NK-92 treated with Interleukin-12 subunit alpha and Interleukin-12 subunit beta, amount 100 ng/mL, for 24 hours (cell line): ENCODE measurements around the gene FTMT.
"Not testable (repeated sequence)": the region's sequence is repeated elsewhere in the genome, so short reads cannot be mapped to it uniquely, and the experiment has no call there.

Experiments
- DNase-seq: peaks from one replicate; lab custom pipeline; 2025; lab: John Stamatoyannopoulos, UW

Gene FTMT

DNA sequence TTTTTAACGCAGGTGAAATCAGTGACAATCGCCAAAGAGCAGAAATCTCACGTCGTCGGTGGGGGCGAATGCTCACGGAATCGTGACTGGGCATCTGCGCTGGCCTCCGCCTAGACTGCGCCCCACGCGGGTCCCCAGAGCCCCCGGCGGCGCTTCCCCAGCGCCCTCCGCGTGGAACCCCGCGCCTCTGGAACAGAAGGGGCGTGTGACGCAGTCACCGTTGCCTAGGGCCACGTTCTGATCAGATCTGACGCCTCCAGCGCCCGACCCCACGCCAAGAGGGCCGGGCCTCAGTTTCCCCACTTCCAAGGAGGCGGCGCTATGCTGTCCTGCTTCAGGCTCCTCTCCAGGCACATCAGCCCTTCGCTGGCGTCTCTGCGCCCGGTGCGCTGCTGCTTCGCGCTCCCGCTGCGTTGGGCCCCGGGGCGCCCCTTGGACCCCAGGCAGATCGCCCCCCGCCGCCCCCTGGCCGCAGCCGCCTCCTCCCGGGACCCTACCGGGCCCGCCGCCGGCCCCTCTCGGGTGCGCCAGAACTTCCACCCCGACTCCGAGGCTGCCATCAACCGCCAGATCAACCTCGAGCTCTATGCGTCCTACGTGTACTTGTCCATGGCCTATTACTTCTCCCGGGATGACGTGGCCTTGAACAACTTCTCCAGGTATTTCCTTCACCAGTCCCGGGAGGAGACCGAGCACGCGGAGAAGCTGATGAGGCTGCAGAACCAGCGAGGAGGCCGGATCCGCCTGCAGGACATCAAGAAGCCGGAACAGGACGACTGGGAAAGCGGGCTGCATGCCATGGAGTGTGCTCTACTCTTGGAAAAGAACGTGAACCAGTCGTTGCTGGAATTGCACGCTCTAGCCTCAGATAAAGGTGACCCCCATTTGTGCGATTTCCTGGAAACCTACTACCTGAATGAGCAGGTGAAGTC lies at the start of gene FTMT:
Gene FTMT (plus strand): TSS at position 240 of the 932 bp plus-strand sequence. CDS start 82 bp downstream, at position 322.
- no peak for DNase-seq

DNA sequence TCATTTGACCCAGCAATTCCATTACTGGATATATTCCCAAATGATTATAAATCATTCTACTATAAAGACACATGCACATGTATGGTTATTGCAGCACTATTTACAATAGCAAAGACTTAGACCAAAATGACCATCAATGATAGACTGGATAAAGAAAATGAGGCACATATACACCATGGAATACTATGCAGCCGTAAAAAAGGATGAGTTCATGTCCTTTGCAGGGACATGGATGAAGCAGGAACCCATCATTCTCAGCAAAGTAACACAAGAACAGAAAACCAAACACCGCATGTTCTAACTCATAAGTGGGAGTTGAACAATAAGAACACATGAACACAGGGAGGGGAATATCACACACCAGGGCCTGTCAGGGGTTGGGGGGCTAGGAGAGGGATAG lies 46.4 kb upstream of the FTMT start:
- DNase-seq, result not testable (repeated sequence)

DNA sequence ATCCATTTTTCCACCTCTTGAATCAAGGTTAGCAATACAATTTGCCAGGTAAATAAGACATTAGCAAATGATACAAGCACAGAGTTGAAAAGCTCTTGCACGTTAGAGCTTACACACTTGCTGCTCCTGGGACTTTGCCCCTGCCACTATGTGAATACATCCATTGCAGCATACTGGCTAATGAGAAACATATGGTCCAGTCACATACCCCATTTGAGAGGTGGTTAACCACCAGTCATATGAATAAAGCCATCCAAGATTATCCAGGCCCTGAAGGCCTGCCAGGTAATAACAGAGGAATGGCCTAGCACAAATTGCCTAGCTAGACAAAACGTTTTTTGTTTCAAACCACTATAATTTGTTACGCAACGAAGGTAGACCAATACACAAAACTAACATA lies 45.8 kb upstream of the FTMT start:
- DNase-seq, result no peak

DNA sequence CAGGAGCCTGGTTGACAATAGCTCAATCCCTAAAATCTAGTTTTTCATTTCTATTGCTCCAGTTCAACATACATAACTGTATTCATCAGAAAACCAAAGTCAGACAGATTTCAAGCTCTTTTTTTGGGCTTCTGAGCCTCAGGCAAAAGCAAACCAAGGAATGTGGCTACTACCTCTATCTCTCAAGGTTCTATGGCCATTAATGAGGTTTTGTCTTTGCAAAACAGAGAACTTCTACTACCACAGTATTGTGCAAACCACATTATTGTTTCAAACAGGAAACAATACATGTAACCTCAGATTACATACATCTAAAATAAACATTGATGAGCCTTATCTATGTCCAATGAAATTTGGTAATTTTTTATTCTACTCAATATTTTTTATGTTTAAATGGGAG lies 35.5 kb upstream of the FTMT start:
- DNase-seq, result no peak

DNA sequence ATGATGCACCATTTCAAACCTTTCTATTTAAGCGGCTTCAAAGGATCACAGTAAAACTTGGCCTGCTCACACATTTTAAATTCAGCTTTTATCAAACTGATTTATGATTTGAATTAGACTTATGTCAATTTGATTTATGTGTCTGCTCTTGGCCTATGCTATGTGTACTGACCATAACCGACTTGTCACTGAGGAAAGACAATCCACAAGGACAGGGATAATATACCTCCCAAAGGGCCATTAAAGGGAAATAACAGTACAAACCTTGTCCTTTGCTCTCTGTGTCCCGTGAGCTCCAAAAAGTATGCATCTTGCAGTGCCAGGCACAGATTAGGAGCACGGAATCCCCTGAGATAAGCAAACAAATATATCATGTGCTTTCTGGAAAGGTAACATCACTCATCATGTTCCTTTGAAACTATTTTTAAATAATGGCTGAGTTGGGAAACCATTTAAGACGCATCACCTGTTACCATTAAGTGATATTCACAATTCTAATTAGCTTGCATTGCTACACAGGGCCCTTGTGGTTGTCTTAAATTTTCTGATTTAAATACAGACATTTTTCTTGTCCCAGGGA lies 31.9 kb upstream of the FTMT start:
- DNase-seq, result no peak

DNA sequence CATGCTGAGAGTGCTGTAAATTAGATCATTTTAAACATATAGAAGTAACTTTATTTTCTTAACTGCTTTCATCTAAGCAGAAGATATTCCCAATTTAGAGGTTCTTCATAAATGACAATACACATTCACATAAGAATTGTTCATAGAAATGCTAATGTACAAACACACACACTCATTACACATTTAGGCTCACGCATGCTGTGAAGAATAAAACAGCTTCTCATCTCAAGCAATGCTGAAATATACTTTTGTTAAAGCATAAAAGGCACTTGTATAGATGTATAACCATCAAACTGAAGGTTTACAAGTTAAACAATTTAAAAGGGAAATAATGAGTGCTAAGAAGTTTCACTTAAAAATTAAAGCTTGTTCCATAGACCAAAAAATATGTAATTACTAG lies 18.1 kb upstream of the FTMT start:
- no peak for DNase-seq

DNA sequence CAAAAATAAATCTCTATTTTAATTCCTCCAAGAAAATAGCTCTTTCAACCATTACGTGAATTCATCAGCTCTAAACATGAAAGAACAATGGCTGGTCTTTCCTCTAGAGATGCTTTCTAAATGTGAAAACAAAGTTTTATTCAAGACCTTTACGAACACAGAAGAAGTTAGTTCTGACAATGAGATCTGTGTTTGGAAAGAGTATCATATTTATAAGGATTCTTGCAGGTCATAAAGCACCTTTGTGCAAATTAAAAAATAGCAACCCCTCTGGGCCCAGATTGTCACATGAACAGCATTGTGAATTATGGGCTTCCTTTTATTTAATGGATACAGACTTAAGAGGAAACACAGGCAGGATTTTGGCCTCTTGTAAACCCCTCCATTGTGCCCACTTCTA lies 17.7 kb upstream of the FTMT start:
- DNase-seq, result no peak

DNA sequence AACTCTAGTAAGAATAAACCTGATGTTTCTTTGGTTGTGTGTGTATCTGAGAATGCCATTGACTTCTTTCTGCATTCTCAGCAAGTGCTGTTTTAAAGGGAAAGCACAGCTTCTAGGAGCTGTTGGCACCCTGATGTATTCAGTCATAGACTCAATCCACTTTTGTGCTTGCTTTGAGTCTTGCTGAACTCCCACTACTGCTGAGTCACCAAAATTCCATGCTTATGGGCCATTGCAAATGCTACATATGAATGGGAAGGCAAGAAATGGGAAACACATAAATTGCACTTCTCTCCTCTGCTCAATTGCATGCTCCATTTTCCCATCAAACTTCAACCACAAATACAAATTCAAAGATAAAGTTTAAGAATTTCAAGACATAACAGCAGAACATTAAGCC lies 9.8 kb upstream of the FTMT start:
- no peak for DNase-seq

DNA sequence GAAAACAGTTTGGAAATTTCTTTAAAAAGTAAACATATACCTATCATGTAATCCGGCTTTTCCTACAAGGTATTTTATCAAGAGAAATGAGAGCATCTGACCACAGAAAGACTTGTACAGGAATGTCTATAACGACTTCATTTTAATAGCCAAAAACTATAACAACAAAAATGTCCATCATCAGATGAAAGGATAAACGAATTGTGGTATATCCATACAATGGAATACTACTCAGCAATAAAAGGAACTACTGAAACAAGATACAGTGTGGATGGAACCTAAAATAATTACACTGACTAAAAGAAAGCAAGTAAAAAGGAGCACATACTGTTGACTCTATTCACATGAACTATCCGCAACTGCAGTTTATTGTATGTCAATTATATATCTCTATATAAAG lies 1.4 kb upstream of the FTMT start:
- DNase-seq, result no peak

DNA sequence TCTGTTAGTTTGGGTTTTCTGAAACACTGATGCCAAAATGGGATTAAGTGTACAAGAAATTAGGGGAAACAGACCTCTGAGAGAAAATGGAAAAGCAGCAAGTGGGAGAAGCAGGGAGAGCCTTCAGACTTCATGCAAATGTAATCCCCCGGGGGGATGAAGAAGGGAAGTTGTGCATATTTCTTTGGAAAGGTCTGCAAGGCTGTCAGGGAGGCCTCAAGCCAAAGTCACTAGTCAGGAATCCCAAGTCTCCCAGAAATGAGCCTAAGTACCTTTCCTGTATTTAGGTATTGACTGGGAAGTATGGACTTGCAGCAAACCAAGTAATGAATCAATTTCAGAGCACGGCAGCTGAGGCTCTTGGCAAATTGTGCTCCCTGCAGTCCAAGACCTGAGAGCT lies 2.2 kb downstream of the FTMT start:
- DNase-seq, result no peak

DNA sequence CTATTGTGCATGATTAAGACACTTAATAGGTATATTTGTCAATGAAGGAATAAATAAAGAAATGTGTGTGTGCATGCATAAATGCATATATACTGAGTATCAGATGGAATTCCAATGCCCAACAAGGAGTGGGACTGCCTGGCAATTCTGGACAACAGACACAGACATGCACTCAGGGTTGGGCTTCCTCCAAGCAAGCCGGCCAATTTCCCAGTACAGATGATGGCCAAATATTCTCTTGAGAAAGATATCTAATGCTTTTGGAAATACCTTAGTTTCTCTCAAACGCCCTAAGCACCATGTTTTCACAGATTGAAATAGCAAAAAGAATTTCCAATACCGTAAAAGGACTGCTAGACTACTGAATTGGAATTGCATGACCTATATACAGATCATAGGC lies 11.1 kb downstream of the FTMT start:
- no peak for DNase-seq

DNA sequence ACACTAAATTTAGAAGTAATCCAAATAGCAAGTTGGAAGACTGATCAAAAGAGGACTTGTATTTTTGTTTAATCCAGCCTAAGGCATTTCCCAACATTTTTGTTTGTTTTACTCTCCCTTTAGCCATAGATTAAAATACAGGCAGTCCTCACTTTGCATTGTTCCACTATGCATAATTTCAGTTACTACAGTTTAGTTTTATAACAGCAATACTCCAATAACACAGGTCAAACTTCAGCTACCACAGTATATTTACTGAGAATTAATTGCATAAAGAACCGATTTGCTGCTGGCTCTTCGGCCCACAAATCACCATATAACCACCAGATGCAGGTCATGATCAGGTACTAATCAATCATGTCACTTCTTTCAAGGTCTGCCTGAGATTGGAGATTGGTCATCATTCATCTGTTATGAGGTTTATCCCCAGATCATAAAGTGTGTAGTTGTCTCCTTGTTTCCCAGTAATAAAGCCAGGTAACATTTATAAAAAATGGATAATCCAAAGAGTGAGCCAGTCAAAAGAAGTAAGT lies 12.1 kb downstream of the FTMT start:
- DNase-seq, result no peak

DNA sequence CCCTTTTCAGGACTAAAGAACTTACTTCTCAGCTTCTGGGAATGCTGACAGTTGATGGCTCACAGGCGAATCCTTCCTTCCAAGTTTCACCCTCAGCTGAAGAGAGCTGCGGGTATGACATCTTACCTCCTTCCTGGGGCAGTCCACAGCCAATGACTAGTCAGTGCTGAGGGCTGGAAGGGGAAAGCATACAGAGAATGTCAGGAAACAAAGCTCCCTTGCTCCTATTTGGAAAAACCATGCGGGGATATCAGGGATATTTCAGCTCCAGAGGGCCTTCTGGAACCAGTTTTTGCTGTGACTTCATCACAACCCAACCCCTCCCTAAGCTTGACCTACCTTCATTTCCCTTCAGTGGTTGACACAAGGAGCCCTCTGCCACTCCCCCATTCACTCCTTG lies 15.7 kb downstream of the FTMT start:
- no peak for DNase-seq

DNA sequence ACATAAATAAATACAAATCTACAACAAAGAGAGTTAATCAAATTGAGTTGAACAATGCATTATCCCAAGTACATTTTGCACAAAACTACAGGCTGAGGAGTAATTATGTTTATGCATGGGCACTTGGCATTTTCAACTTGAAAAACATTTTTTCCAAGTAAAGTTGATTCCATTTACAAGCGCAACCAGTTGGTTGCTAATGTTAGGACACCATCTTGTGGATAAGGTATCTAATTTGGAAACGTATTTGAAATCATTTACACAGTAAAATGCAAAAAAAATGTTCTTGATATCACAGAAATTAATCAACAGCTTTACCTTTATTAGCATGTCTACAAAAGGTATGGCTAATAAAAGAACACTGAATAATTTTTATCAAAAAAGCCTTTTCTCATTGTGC lies 18.8 kb downstream of the FTMT start:
- no peak for DNase-seq

DNA sequence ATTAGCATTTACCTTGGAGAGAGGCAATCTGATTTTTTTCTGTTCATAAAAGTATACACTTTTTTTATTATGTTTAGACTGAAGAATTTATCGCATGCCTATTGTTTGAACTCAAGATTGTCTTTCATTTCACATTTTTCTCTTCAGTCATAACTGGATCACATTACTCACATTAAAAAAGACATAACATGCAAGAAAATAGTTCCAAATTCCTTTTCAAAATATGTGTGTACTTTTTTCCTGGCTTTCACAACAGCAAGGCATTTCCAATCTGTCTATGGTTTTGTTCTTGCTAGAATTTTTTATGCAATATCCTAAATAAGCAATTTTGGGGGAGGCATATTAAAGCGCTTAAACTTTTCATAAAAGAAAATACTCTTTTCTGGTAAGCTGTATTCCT lies 21.2 kb downstream of the FTMT start:
- DNase-seq, result no peak

DNA sequence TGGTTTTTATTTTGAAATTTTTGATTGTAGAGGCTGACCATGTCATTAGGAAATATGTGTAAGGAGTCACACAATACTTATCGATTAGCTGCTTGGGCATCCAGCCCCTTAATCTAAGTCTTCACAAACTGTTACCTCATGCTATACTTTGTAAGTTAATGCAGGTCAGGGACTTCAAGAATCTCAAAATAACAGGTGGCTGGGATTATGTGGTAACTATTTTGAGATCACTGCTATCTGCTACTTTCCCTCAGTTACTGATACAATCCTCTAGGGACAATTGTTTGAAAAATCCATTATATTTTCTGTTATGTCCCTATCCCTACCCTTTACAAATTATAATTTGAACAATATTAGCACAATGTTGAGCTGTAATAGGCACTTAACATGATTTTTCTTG lies 21.7 kb downstream of the FTMT start:
- DNase-seq, result no peak

DNA sequence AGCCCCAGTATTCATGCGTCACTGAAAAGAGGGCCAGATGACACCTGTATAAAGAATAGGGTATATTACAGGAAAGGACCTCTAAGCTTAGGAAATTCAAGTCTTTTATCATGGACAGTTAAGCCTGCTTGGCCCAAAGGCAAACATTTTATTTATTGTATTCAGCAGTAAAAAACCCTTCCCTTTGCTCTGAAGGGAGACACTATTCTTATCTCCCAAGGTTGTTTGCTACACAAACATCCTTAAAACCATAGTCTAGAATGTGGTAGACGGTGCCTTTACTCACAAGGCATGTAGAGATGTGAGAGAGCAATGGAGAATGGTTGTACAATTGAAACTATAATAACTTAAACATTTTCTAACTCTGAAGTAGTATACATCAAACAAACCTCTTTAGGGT lies 33.9 kb downstream of the FTMT start:
- DNase-seq, result no peak

DNA sequence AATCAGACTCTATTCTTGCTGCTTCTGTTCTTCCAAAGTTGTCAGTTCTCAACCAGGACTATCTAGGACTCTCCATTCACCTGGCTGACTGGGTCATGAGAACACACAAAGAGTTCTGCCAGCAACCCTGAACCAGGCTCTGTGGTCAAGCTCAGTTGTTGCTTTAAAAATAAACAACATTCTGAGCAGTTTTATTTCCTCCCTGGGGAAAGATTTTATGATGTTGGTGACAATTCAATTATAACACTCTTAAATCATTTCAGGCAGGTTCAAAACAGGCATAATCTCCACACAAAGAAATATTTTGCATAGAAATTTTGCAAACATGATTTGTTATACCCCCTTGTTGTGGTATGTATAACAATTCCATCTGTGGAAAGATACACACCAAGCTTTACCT lies 36.0 kb downstream of the FTMT start:
- no peak for DNase-seq

DNA sequence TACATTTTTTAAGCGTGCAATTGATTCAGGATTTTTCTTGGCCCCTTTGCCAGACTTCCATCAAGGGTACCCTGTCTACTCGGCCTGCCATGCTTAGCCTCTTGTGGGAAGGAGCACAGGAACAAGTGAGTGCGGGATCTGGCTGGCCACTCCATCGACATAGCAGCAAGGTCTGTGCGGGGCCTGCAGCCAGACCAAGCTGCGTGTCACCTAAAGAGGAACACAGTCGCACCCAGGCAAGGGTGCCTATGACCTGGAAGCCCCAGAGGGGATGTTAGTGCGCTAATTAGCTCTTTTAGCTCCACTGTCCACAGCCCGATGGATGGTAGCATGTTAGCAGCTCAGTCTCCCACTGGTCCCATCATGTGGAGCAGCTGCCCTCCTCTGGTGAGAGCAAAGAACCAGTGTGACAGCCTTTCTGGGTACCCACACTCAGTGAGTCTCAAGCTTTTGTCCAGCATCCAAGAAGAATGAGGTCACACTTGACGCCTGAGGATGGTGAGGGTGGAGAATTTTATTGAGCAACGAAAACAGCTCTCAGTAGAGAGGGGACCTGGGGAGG lies 38.7 kb downstream of the FTMT start:
- no peak for DNase-seq

DNA sequence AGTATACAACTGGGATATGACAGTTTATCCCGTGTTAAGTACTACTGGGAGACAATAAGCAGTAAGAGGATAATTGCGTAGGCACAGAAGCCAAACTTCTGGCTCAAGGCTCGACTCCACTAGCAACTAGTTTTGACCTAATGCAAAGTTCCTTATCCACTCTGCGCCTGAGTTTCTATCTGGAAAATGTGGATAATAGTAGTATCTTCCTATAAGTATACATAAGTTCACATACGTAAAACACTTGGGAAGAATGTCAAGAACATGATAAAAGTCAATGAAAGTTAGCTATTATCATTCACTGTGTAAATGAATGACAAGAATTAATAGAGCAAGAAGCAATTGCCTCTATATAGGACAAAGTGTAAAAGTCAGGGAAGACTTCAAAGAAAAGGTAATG lies 45.7 kb downstream of the FTMT start:
- DNase-seq, result no peak

DNA sequence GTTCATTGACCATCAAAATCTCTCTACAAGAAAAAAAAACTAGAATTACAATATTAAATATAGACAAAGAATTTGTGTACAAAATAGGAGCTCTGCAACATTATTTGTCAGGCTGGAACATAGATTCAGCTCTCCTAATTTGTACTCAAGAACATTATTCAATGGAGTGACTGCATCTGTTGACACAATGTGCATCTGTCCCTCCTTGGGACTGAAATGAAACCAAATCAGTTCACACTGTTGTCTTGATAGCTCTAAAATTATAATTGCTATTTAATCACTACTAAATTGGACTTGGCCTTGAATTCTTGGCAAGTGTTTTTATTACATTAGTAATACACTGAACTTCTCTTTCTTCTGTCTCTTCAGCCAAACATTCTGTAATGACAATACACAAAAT lies 47.7 kb downstream of the FTMT start:
- DNase-seq, result no peak
